ENCODE data around the gene BTF3.
"Not testable (repeated sequence)": the region's sequence is repeated elsewhere in the genome, so short reads cannot be mapped to it uniquely, and the experiment has no call there.

BTF3 gene

GRCh38 chr5:73498057-73498992 lies at the start of gene BTF3:
Gene BTF3, plus strand, starts transcription at chr5:73498442. Its CDS starts 226 bp downstream, at chr5:73498668.
- DNase-seq = peak; percentile 97

- peak; percentile 89 for DNase-seq
These were observed 49.6 kb upstream of the BTF3 start, which contains the start of gene FOXD1 for GRCh38 chr5:73448463-73449136. Gene FOXD1, minus strand, starts transcription at chr5:73448777. Its CDS starts 415 bp downstream, at chr5:73448362.

GRCh38 chr5:73450137-73450536 lies 48.1 kb upstream of the BTF3 start:
- DNase-seq = no peak

GRCh38 chr5:73450672-73451223 lies 47.5 kb upstream of the BTF3 start:
- peak; percentile 37 for DNase-seq

GRCh38 chr5:73451224-73452130 lies 46.8 kb upstream of the BTF3 start:
- peak; percentile 73 for DNase-seq

GRCh38 chr5:73452215-73452614 lies 46.0 kb upstream of the BTF3 start:
- DNase-seq = no peak

- peak; percentile 45 for DNase-seq
These were observed 43.7 kb upstream of the BTF3 start for GRCh38 chr5:73454379-73455036.

- DNase-seq = not testable (repeated sequence)
These were observed 41.8 kb upstream of the BTF3 start for GRCh38 chr5:73456462-73456861.

- DNase-seq = no peak
These were observed 38.9 kb upstream of the BTF3 start for GRCh38 chr5:73459366-73459765.

- DNase-seq = no peak
These were observed 38.1 kb upstream of the BTF3 start for GRCh38 chr5:73460133-73460532.

GRCh38 chr5:73464016-73464745 lies 34.1 kb upstream of the BTF3 start:
- peak; percentile 79 for DNase-seq

GRCh38 chr5:73468638-73469037 lies 29.6 kb upstream of the BTF3 start:
- not testable (repeated sequence) for DNase-seq

- no peak for DNase-seq
These were observed 28.4 kb upstream of the BTF3 start for GRCh38 chr5:73469878-73470277.

- peak; percentile 40 for DNase-seq
These were observed 26.6 kb upstream of the BTF3 start for GRCh38 chr5:73471654-73472053.

- DNase-seq = no peak
These were observed 26.1 kb upstream of the BTF3 start for GRCh38 chr5:73472116-73472515.

GRCh38 chr5:73480500-73480899 lies 17.7 kb upstream of the BTF3 start:
- no peak for DNase-seq

GRCh38 chr5:73482383-73483136 lies 15.7 kb upstream of the BTF3 start:
- DNase-seq = no peak

- no peak for DNase-seq
These were observed 14.6 kb upstream of the BTF3 start for GRCh38 chr5:73483676-73484075.

GRCh38 chr5:73484511-73484910 lies 13.7 kb upstream of the BTF3 start:
- DNase-seq = no peak

GRCh38 chr5:73485715-73486114 lies 12.5 kb upstream of the BTF3 start:
- DNase-seq = no peak
